Karpas-422 (cell line): ENCODE measurements around the gene SLC2A13. TPM values are rescaled to one million over a fixed set of nuclear protein-coding genes. Genes with fewer than 3 reads are reported as not detected.

Experiments used
- DNase-seq: peaks from one replicate; pipeline ENCODE4 v3.0.0-alpha.2; 2015
- H2AFZ ChIP-seq: fragments of 200-600 bp; sonication (generic); 2 replicates; pipeline ENCODE4 v1.6.1; 2014; ENCODE audit warnings: antibody characterized with exemption, low read length, mixed read lengths
- H3K27ac ChIP-seq: fragments of 200-600 bp; sonication (generic); 2 replicates; pipeline ENCODE4 v1.5.1; 2014; ENCODE audit warnings: mild to moderate bottlenecking, low read length, moderate library complexity
- H3K27me3 ChIP-seq: fragments of 200-600 bp; sonication (generic); 2 replicates; pipeline ENCODE4 v1.6.1; 2014; ENCODE audit warnings: low read length, mixed read lengths
- H3K36me3 ChIP-seq: fragments of 200-600 bp; sonication (generic); 2 replicates; pipeline ENCODE4 v1.6.1; 2014; ENCODE audit warnings: low read length, mixed read lengths; ENCODE audit not compliant: insufficient read depth
- H3K4me1 ChIP-seq: fragments of 200-600 bp; sonication (generic); 2 replicates; pipeline ENCODE4 v1.6.1; 2014; ENCODE audit warnings: mild to moderate bottlenecking, low read length, mixed read lengths
- H3K4me2 ChIP-seq: fragments of 200-600 bp; sonication (generic); 2 replicates; pipeline ENCODE4 v1.6.1; 2014; ENCODE audit warnings: low read length, low read depth, mild to moderate bottlenecking; ENCODE audit not compliant: poor library complexity, severe bottlenecking
- H3K4me3 ChIP-seq: fragments of 200-600 bp; sonication (generic); 2 replicates; pipeline ENCODE4 v1.5.1; 2014; ENCODE audit warnings: mild to moderate bottlenecking, antibody characterized with exemption, low read length, mixed read lengths
- H3K79me2 ChIP-seq: fragments of 200-600 bp; sonication (generic); 2 replicates; pipeline ENCODE4 v1.6.1; 2014; ENCODE audit warnings: mild to moderate bottlenecking, low read length, mixed read lengths
- H3K9ac ChIP-seq: fragments of 200-600 bp; sonication (generic); 2 replicates; pipeline ENCODE4 v1.6.0; 2014; ENCODE audit warnings: low read length
- H3K9me2 ChIP-seq: fragments of 200-600 bp; sonication (generic), shearing (Covaris generic); replicated peaks from 2 replicates; pipeline ENCODE4 v1.6.0; 2014; ENCODE audit warnings: mild to moderate bottlenecking, low read length, moderate library complexity; ENCODE audit not compliant: insufficient read depth
- H3K9me3 ChIP-seq: fragments of 300-700, 200-600 bp; sonication (generic); 2 replicates; pipeline ENCODE4 v1.6.1; 2014; ENCODE audit warnings: low read length, mixed read lengths
- H4K20me1 ChIP-seq: fragments of 200-600 bp; sonication (generic); 2 replicates; pipeline ENCODE4 v1.6.1; 2014; ENCODE audit warnings: mild to moderate bottlenecking, antibody characterized with exemption, low read length, low read depth; ENCODE audit not compliant: insufficient read depth
- total RNA-seq: library from RNA; depleted of rRNA; stranded (reverse); fragments of >200 nt; shearing (Covaris generic); gene quantifications from 2 replicates; pipeline ENCODE4 v1.2.3, GENCODE V29; 2014; ENCODE audit warnings: low replicate concordance

SLC2A13 gene
- total RNA-seq, 1 experiment from 2014 or later, result 0.89 TPM

- Histone ChIP-seq H3K79me2 (no peaks in the 10 kb centered on the region), H3K4me1 (no peaks in the 10 kb centered on the region), H3K9me2 (no peaks in the 10 kb centered on the region; the same call in 1 of the 2 replicates), H3K9me3 (peaks cover 8% of the 10 kb centered on the region), H3K4me2 (no peak overlapping the region), H3K27me3 (no peaks in the 10 kb centered on the region), H3K36me3 (no peaks in the 10 kb centered on the region), H4K20me1 (no peaks in the 10 kb centered on the region), H2AFZ (no peak overlapping the region), H3K9ac (no peak overlapping the region), H3K27ac (no peak overlapping the region), H3K4me3 (no peak overlapping the region)
- DNase-seq, result no peak
Observed at GRCh38 chr12:39883411-39883810, 222.5 kb downstream of the SLC2A13 start.

- H4K20me1 ChIP-seq, result no peaks in the 10 kb centered on the region
- no peak overlapping the region for H3K4me2 ChIP-seq
Observed at GRCh38 chr12:39878753-39879152, 227.1 kb downstream of the SLC2A13 start.

DNA sequence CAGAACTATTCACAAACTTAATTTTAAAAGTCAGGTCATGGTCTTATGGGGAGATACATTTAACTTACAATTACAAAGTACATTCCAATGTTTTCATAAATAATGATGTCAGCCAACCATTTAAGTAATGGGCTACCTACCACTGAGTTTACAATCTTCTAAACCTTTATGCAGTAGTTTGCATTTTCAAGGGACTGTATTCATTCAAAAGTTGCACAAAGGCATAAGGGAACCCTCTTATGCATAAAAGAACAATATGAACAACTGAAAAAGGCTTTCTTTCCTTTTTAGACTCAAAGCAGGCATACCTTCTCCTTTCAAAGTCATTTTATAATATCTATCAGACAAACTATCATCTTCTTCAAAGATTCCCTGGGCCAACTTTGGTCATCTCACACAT lies 230.2 kb downstream of the SLC2A13 start:
- H3K4me2 ChIP-seq, result no peak overlapping the region
- H3K4me3 ChIP-seq, result no peak overlapping the region
- H3K9me2 ChIP-seq, result no peaks in the 10 kb centered on the region
- H3K79me2 ChIP-seq, result no peaks in the 10 kb centered on the region
- no peak for DNase-seq
- no peak overlapping the region for H2AFZ ChIP-seq
- no peaks in the 10 kb centered on the region for H3K27me3 ChIP-seq
- H3K4me1 ChIP-seq, result no peaks in the 10 kb centered on the region
- H3K9me3 ChIP-seq, result peaks cover 4% of the 10 kb centered on the region
- H3K9ac ChIP-seq, result no peak overlapping the region
- H3K36me3 ChIP-seq, result no peaks in the 10 kb centered on the region
- no peak overlapping the region for H3K27ac ChIP-seq
- H4K20me1 ChIP-seq, result no peaks in the 10 kb centered on the region

More at GRCh38 chr12:39878753-39879152, 227.1 kb downstream of the SLC2A13 start:
- Histone ChIP-seq H3K36me3 (no peaks in the 10 kb centered on the region), H3K27me3 (no peaks in the 10 kb centered on the region), H3K9ac (no peak overlapping the region), H3K4me1 (no peaks in the 10 kb centered on the region), H2AFZ (no peak overlapping the region), H3K4me3 (no peak overlapping the region), H3K9me2 (no peaks in the 10 kb centered on the region; the same call in 1 of the 2 replicates), H3K9me3 (peaks cover 8% of the 10 kb centered on the region), H3K79me2 (no peaks in the 10 kb centered on the region), H3K27ac (no peak overlapping the region)
- DNase-seq, result no peak

DNA sequence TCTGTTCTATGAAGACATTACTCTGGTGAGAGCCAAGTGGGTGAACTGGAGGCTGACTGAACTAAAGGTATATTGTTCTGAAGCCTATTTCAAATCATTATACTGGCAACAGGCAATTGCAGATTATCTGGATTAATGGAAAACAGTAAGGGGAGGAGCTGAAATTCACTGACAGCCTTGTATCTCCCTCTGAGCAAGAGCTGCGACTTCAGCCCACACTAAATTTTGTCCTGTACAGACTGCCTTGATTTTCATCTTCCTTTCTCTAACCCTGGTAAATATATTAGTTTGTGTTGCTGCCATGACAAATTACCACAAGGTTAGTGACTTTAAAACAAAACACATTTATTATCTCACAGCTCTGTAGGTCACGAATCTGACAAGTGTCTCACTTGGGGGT lies 231.1 kb downstream of the SLC2A13 start:
- Histone ChIP-seq H3K27me3 (no peaks in the 10 kb centered on the region), H3K36me3 (no peaks in the 10 kb centered on the region), H3K9me3 (peaks cover 3% of the 10 kb centered on the region; the same call in 1 of the 2 replicates), H3K79me2 (no peaks in the 10 kb centered on the region), H3K4me3 (no peak overlapping the region), H3K4me1 (no peaks in the 10 kb centered on the region), H3K9ac (no peak overlapping the region), H4K20me1 (no peaks in the 10 kb centered on the region), H2AFZ (no peak overlapping the region), H3K4me2 (no peak overlapping the region), H3K9me2 (no peaks in the 10 kb centered on the region), H3K27ac (no peak overlapping the region)
- no peak for DNase-seq

DNA sequence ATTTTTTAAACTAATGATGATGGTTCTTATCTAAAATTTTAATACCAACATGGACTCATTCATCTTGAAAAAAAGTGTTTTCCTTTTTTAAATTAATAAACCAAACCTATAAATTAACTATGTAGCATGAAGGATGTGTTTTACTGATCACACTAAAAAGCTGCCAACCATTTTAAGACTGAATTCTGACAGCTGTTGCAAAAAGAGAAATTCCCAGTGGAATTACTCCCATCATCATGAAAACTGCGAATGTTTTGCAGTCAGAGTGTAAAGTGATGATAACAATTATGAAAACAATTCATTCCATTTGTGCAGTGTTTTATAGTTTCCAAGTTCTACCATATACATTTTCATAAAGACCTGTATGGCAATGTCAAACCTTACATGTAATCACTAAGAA lies 232.8 kb downstream of the SLC2A13 start:
- no peaks in the 10 kb centered on the region for H3K27me3 ChIP-seq
- no peaks in the 10 kb centered on the region; the same call in 1 of the 2 replicates for H3K9me3 ChIP-seq
- H3K9me2 ChIP-seq, result no peaks in the 10 kb centered on the region
- no peaks in the 10 kb centered on the region for H4K20me1 ChIP-seq
- no peaks in the 10 kb centered on the region for H3K4me1 ChIP-seq
- no peaks in the 10 kb centered on the region for H3K36me3 ChIP-seq
- no peak overlapping the region for H3K4me2 ChIP-seq
- H3K9ac ChIP-seq, result no peak overlapping the region
- no peak overlapping the region for H3K27ac ChIP-seq
- H3K4me3 ChIP-seq, result no peak overlapping the region
- H3K79me2 ChIP-seq, result no peaks in the 10 kb centered on the region
- DNase-seq, result no peak
- no peak overlapping the region for H2AFZ ChIP-seq

- H3K4me1 ChIP-seq, result no peaks in the 10 kb centered on the region
- no peak overlapping the region for H2AFZ ChIP-seq
- H3K36me3 ChIP-seq, result no peaks in the 10 kb centered on the region
- no peaks in the 10 kb centered on the region for H3K27me3 ChIP-seq
- H3K4me3 ChIP-seq, result no peak overlapping the region
- no peaks in the 10 kb centered on the region; the same call in 1 of the 2 replicates for H3K9me3 ChIP-seq
- no peaks in the 10 kb centered on the region for H4K20me1 ChIP-seq
- no peaks in the 10 kb centered on the region for H3K79me2 ChIP-seq
- H3K27ac ChIP-seq, result no peak overlapping the region
- H3K9me2 ChIP-seq, result no peaks in the 10 kb centered on the region
- no peak overlapping the region for H3K4me2 ChIP-seq
- DNase-seq, result no peak
- no peak overlapping the region for H3K9ac ChIP-seq
Observed at GRCh38 chr12:39872425-39872824, 233.5 kb downstream of the SLC2A13 start.

DNA sequence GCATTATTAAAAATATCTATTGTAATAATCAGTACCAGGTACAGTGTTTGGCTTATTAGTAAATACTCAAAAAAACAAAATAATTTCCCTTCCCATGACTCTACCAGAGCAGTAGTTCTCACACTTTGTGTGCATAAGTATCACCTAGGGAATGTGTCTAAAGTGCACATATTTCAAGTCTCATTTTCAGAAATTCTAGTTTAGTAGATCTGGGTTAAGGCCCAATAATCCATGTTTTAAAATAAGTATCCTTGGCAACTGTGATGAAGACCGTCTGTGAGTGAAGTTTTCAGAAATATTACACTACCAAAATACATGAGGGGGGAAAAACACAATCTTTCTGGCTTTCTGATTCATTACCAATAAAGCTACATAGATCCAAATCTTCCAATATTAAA lies 237.6 kb downstream of the SLC2A13 start:
- H3K27ac ChIP-seq, result no peak overlapping the region
- H3K4me2 ChIP-seq, result no peak overlapping the region
- H3K36me3 ChIP-seq, result no peaks in the 10 kb centered on the region
- H3K9me2 ChIP-seq, result no peaks in the 10 kb centered on the region
- no peak overlapping the region for H2AFZ ChIP-seq
- no peak overlapping the region for H3K4me3 ChIP-seq
- H3K9ac ChIP-seq, result no peak overlapping the region
- H3K4me1 ChIP-seq, result no peaks in the 10 kb centered on the region
- no peaks in the 10 kb centered on the region for H3K27me3 ChIP-seq
- no peak for DNase-seq
- no peaks in the 10 kb centered on the region for H3K79me2 ChIP-seq
- peaks cover 8% of the 10 kb centered on the region; the same call in 1 of the 2 replicates for H3K9me3 ChIP-seq
- no peaks in the 10 kb centered on the region for H4K20me1 ChIP-seq

GRCh38 chr12:39867631-39868327 lies 238.1 kb downstream of the SLC2A13 start:
- Histone ChIP-seq H3K36me3 (no peaks in the 10 kb centered on the region), H3K4me3 (no peak overlapping the region), H3K27ac (no peak overlapping the region), H3K4me2 (no peak overlapping the region), H3K4me1 (no peaks in the 10 kb centered on the region), H3K9me2 (no peaks in the 10 kb centered on the region), H4K20me1 (no peaks in the 10 kb centered on the region), H3K79me2 (no peaks in the 10 kb centered on the region), H2AFZ (no peak overlapping the region), H3K27me3 (no peaks in the 10 kb centered on the region), H3K9me3 (peaks cover 8% of the 10 kb centered on the region; the same call in 1 of the 2 replicates), H3K9ac (no peak overlapping the region)
- no peak for DNase-seq
